K562 (cell line): ENCODE data around the gene SNX14. TPM values are rescaled to one million over a fixed set of nuclear protein-coding genes. Genes with fewer than 3 reads are reported as not detected.
A peak's percentile ranks its signal among the peaks of the same experiment; 100 is the strongest.

ENCODE experiments used
- ATAC-seq: fragments of 200-7000 bp; cut with Tn5 transposase; 3 replicates; pipeline ENCODE4 v1.9.1; 2020; ENCODE audit warnings: moderate library complexity
- BruUV-seq: library from RNA; stranded (reverse); fragments of 400-500 nt; replicated peaks from 2 replicates; lab custom pipeline; 2021; lab: Mats Ljungman, UMichigan
- CTCF ChIA-PET: fragments of 300-600 bp; formaldehyde crosslinking; extraction: SDS; loops from one replicate; lab custom pipeline; 2021; ENCODE audit warnings: low intra/inter-chr PET ratio; lab: Yijun Ruan, JAX
- POLR2A ChIA-PET: fragments of 300-600, 350-650 bp; sonication (Branson Sonifier 250); formaldehyde crosslinking; extraction: SDS; loops from one replicate; lab custom pipeline; 2021; ENCODE audit warnings: antibody characterized with exemption, inconsistent platforms; lab: Yijun Ruan, JAX
- DNase-seq, 4 experiments: peaks; one replicate each; pipeline versions ENCODE4 v3.0.0 to v3.0.0-alpha.2; 2011 to 2018; ENCODE audit warnings: low spot score in 3 of 4, mixed read lengths in 3 of 4; ENCODE audit errors: extremely low read depth in 1 of 4
- FAIRE-seq: peaks from 2 replicates; lab custom pipeline; 2011; peaks lifted over from hg19 to GRCh38; lab: Jason Lieb, UNC
- H2AFZ ChIP-seq: 2 replicates; pipeline ENCODE4 v1.6.0; 2011; ENCODE audit warnings: low read depth, low read length, control low read depth, inconsistent platforms
- H3K27ac ChIP-seq: fragments of 200-600 bp; 3 replicates; pipeline ENCODE4 v1.8.0; 2011; ENCODE audit warnings: low read depth, mild to moderate bottlenecking, control low read depth, inconsistent platforms, low read length, moderate library complexity, mixed read lengths; ENCODE audit errors: extremely low read depth
- H3K27me3 ChIP-seq, 2 experiments: fragments of 300-600 bp in 1 of 2; 2 replicates in 1 of 2; 3 replicates in 1 of 2; pipeline versions ENCODE4 v1.6.0 to v1.8.0; 2011; ENCODE audit warnings: inconsistent platforms in 2 of 2, low read length in 2 of 2, mild to moderate bottlenecking in 1 of 2, mixed read lengths in 1 of 2, moderate library complexity in 1 of 2; ENCODE audit not compliant: control insufficient read depth in 2 of 2, insufficient read depth in 2 of 2
- H3K36me3 ChIP-seq: fragments of 300-600 bp; 3 replicates; pipeline ENCODE4 v1.8.0; 2011; ENCODE audit warnings: mild to moderate bottlenecking, low read length, inconsistent platforms; ENCODE audit not compliant: control insufficient read depth, insufficient read depth
- H3K4me1 ChIP-seq, 2 experiments: fragments of 200-600 bp in 1 of 2; replicated peaks in 1 of 2; 2 replicates in 1 of 2; 3 replicates in 1 of 2; pipeline versions ENCODE4 v1.5.1 to v1.8.0; 2011; ENCODE audit warnings: inconsistent platforms in 2 of 2, low read length in 2 of 2, mild to moderate bottlenecking in 1 of 2, mixed read lengths in 1 of 2, moderate library complexity in 1 of 2; ENCODE audit not compliant: control insufficient read depth in 2 of 2, insufficient read depth in 2 of 2
- H3K4me2 ChIP-seq: 2 replicates; pipeline ENCODE4 v1.6.1; 2011; ENCODE audit warnings: low read length, control low read depth, inconsistent platforms, mixed read lengths; ENCODE audit not compliant: insufficient read depth
- H3K4me3 ChIP-seq: fragments of 200-600 bp; sonication (generic), shearing (Covaris generic); 2 replicates; pipeline ENCODE4 v1.5.1; 2016; ENCODE audit warnings: control low read depth, inconsistent platforms
- H3K79me2 ChIP-seq: fragments of 200-600 bp; 3 replicates; pipeline ENCODE4 v1.8.0; 2011; ENCODE audit warnings: low read length, inconsistent platforms; ENCODE audit not compliant: control insufficient read depth, insufficient read depth
- H3K9ac ChIP-seq, 2 experiments: 2 replicates each; pipeline versions ENCODE4 v1.6.0 to v1.6.1; 2011; ENCODE audit warnings: low read depth in 2 of 2, low read length in 2 of 2, control low read depth in 1 of 2, inconsistent platforms in 1 of 2, mild to moderate bottlenecking in 1 of 2, mixed read lengths in 1 of 2; ENCODE audit not compliant: insufficient read depth in 1 of 2
- H3K9me1 ChIP-seq: one replicate; pipeline ENCODE4 v1.6.0; 2011; ENCODE audit warnings: inconsistent platforms, mild to moderate bottlenecking, low read length, moderate library complexity; ENCODE audit not compliant: control insufficient read depth, insufficient read depth
- H3K9me3 ChIP-seq: replicated peaks from 2 replicates; pipeline ENCODE4 v1.5.1; 2011; ENCODE audit warnings: low read depth, low read length, inconsistent platforms; ENCODE audit not compliant: control insufficient read depth, insufficient read depth
- H4K20me1 ChIP-seq: replicated peaks from 2 replicates; pipeline ENCODE4 v1.6.1; 2011; ENCODE audit warnings: low read length, inconsistent platforms, mixed read lengths; ENCODE audit not compliant: control insufficient read depth, insufficient read depth
- CHD1 ChIP-seq: fragments of 200-600 bp; sonication (generic); IDR thresholded peaks from one replicate; pipeline ENCODE4 v1.6.1; 2012; ENCODE audit warnings: mild to moderate bottlenecking, moderate library complexity, low read length, inconsistent platforms
- CXXC5 ChIP-seq: fragments of 250-450 bp; sonication (Bioruptor Pico); IDR thresholded peaks from 2 replicates; pipeline ENCODE4 v1.8.0; 2022; ENCODE audit warnings: inconsistent platforms, mild to moderate bottlenecking, moderate library complexity
- HDAC1 ChIP-seq, 2 experiments: fragments of 450-650 bp; IDR thresholded peaks; 2 replicates each; pipeline ENCODE4 v1.6.1; 2016 to 2017; ENCODE audit warnings: inconsistent platforms in 1 of 2, mild to moderate bottlenecking in 1 of 2, moderate library complexity in 1 of 2
- NFIC ChIP-seq: fragments of 450-650 bp; IDR thresholded peaks from 2 replicates; pipeline ENCODE4 v1.6.1; 2017; ENCODE audit warnings: mild to moderate bottlenecking, inconsistent platforms
- RFX5 ChIP-seq: IDR thresholded peaks from 2 replicates; pipeline ENCODE4 v1.6.1; 2011; ENCODE audit warnings: low read depth, mild to moderate bottlenecking, improper control_type of control experiment, low read length
- ZSCAN32 ChIP-seq: fragments of 450-650 bp; formaldehyde crosslinking; IDR thresholded peaks from 2 replicates; pipeline ENCODE4 v1.4.0; 2020; ENCODE audit warnings: mild to moderate bottlenecking, moderate library complexity
- WGBS: fragments of 100-300 bp; shearing (Covaris generic); methylation state at CpG from one replicate; pipeline ENCODE4 v1.1.6; 2016; ENCODE audit warnings: low coverage, mixed read lengths; ENCODE audit not compliant: insufficient coverage; ENCODE audit errors: missing lambda C conversion rate; 5-methylcytosine and 5-hydroxymethylcytosine counted together
- in situ Hi-C: fragments of 300-500 bp; cut with MboI; formaldehyde crosslinking; loops from 4 replicates; pipeline ENCODE4 v1.15.0; 2018; ENCODE audit warnings: inconsistent platforms, mixed read lengths
- intact Hi-C: fragments of 100-400 bp; cut with micrococcal nuclease; formaldehyde crosslinking; loops from 2 replicates; pipeline ENCODE4 v1.14.2; 2022
- polyA plus RNA-seq, 8 experiments: library from polyadenylated mRNA; depleted of rRNA in 4 of 8; stranded (reverse) in 5 of 8; unstranded in 3 of 8; fragments of >200 nt; fragmentation: Nextera tagmentation in 2 of 8; fragmentation: Illumina TruSeq in 1 of 8; extraction: Ambion mirVana in 2 of 8; extraction: Trizol in 1 of 8; gene quantifications; 2 replicates each; pipeline versions ENCODE4 v1.2.1 to v1.2.3, GENCODE V29; 2011 to 2014; ENCODE audit warnings: inconsistent platforms in 1 of 8, missing spikeins in 1 of 8
- total RNA-seq, 7 experiments: library from RNA; depleted of rRNA in 6 of 7; stranded (reverse); fragments of >200 nt in 6 of 7; fragmentation: Illumina TruSeq in 2 of 7; extraction: Trizol in 2 of 7; gene quantifications; 2 replicates each; pipeline versions ENCODE4 v1.2.1 to v1.2.3, GENCODE V29; 2011 to 2021; ENCODE audit warnings: low replicate concordance in 1 of 7

The SNX14 gene
- total and polyA plus RNA-seq, 9 of the 15 experiments (the other 6 are each of a cell fraction or from before 2014, with no cell fraction given) = 46.5 to 140 (median 71.2) TPM

- Histone ChIP-seq H4K20me1 (peaks cover 27% of the 10 kb centered on the region), H3K9me3 (peaks cover 4% of the 10 kb centered on the region), H3K4me2 (peak overlapping the region; percentile 96), H3K27me3 (no peaks in the 10 kb centered on the region), H3K27ac (no peak overlapping the region; the same call in 2 of the 3 replicates), H3K36me3 (peaks cover 59% of the 10 kb centered on the region), H3K4me1 (peaks cover 13 to 19% of the 10 kb centered on the region in 2 experiments; a peak in 4 of 5 replicates), H2AFZ (no peak overlapping the region), H3K9me1 (no peaks in the 10 kb centered on the region), H3K9ac (peak overlapping the region in 1 of 2 experiments; percentile 98; a peak in 3 of 4 replicates), H3K79me2 (peaks cover 76% of the 10 kb centered on the region), H3K4me3 (peak overlapping the region; percentile 87)
- intact Hi-C loops = no loop called here
- 8% methylated on average over 3 of the region's 3 CpGs for WGBS
- BruUV-seq = no TSS peak
- in situ Hi-C loops = loop anchor here (5.0 kb wide), 1 partner anchor 36 kb away; no protein-coding TSS in a partner anchor
- POLR2A ChIA-PET = interaction anchor here (0.8 to 8.1 kb wide), 5 partner anchors 11 to 47 kb away, joined by 3 to 188 read pairs (median 4); partner anchors contain the start of gene SNX14
- CTCF ChIA-PET = no interaction called here
- ATAC-seq (no peak), DNase-seq (peak in 1 of 4 experiments; percentile 14), FAIRE-seq (no peak)
- no peak for TF ChIP-seq RFX5
- peak; percentile 65 for TF ChIP-seq CHD1
- 0 out of 4 replicates have a peak, but pooled peaks of 1 of the 2 experiments have one; percentile 12 for TF ChIP-seq HDAC1 (IDR thresholded peaks at IDR 0.05)
These were observed 47.2 kb upstream of the SNX14 start for GRCh38 chr6:85640821-85641220.

GRCh38 chr6:85637579-85637978 lies 43.9 kb upstream of the SNX14 start:
- Histone ChIP-seq H3K79me2 (peaks cover 97% of the 10 kb centered on the region), H3K4me1 (peaks cover 5 to 13% of the 10 kb centered on the region in 2 experiments; a peak in 3 of 5 replicates), H3K27me3 (no peaks in the 10 kb centered on the region), H3K36me3 (peaks cover 89% of the 10 kb centered on the region), H3K4me3 (no peak overlapping the region), H3K9me1 (no peaks in the 10 kb centered on the region), H3K9ac (no peak overlapping the region), H2AFZ (no peak overlapping the region), H3K27ac (no peak overlapping the region), H4K20me1 (peaks cover 27% of the 10 kb centered on the region), H3K9me3 (no peaks in the 10 kb centered on the region), H3K4me2 (no peak overlapping the region)
- in situ Hi-C loops = no loop called here
- POLR2A ChIA-PET = interaction anchor here (1.2 to 5.8 kb wide), 2 partner anchors 7 to 13 kb away, joined by 4 to 75 read pairs; no protein-coding TSS in a partner anchor
- ATAC-seq = no peak
- no peak for DNase-seq
- TF ChIP-seq ZSCAN32 (CRISPR knock-in tag) = no peak
- no peak for TF ChIP-seq CXXC5 (CRISPR knock-in tag)
- peak; percentile 74 for TF ChIP-seq NFIC
- BruUV-seq = no TSS peak
- 84% methylated on average over 3 of the region's 3 CpGs for WGBS
- intact Hi-C loops = no loop called here
- CTCF ChIA-PET = no interaction called here
- FAIRE-seq = no peak
